Measurements from ENCODE around the gene MOGAT3. TPM values are rescaled to one million over a fixed set of nuclear protein-coding genes. Genes with fewer than 3 reads are reported as not detected.

Gene MOGAT3
- polyA plus RNA-seq, 3 donors from 2014 or later: not detected

DNA sequence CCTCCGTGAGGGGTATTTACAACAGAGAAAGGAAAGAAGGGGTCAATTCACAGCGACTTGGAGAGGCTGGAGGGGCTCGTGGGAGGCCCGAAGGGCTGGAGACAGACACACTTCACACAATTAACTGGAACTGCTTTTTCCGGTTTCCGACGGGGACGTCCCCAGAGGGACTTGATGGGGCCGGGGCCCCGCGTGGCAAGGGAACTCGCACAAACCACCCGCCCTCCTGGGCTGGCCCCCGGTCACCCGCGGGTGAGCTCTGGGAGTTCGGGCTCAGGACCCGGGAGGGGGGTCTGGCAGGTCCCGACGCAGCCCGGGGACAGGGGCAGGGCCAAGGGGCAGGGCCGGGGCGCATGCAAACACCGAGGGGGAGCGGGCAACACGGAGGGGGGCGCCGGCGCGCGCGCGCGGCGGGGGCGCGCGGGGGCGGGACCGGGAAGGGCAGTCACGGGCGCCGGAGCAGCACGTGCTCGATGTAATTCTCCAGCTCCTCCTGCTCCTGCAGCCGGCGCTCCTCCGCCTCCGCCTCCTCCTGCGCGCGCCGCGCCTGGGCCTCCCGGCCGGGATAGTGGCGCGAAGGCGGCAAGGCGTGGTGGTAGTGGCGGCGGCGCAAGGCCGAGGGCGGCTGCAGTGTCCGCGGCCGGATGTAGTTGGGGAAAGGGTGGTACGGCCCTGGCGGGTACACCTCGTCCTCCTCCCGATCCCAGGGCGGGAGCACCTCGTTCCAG lies 38.1 kb downstream of the MOGAT3 start:
- DNase-seq: no peak
- H3K4me3 Mint-ChIP-seq: peak overlapping the region; percentile 67 to 80 (median 76)
- H3K27me3 Mint-ChIP-seq (ENCODE audit: low read depth in 3 of 3): peaks cover 26 to 39% (median 36%) of the 10 kb centered on the region in 3 donors
- peaks cover 15 to 16% of the 10 kb centered on the region in 2 donors for H3K4me1 Mint-ChIP-seq
- H3K36me3 Mint-ChIP-seq: peaks cover 0 to 5% (median 0%) of the 10 kb centered on the region in 3 donors
- peaks cover 0 to 4% (median 0%) of the 10 kb centered on the region in 6 donors for H3K9me3 Mint-ChIP-seq
- H3K27ac Mint-ChIP-seq: no peak overlapping the region

DNA sequence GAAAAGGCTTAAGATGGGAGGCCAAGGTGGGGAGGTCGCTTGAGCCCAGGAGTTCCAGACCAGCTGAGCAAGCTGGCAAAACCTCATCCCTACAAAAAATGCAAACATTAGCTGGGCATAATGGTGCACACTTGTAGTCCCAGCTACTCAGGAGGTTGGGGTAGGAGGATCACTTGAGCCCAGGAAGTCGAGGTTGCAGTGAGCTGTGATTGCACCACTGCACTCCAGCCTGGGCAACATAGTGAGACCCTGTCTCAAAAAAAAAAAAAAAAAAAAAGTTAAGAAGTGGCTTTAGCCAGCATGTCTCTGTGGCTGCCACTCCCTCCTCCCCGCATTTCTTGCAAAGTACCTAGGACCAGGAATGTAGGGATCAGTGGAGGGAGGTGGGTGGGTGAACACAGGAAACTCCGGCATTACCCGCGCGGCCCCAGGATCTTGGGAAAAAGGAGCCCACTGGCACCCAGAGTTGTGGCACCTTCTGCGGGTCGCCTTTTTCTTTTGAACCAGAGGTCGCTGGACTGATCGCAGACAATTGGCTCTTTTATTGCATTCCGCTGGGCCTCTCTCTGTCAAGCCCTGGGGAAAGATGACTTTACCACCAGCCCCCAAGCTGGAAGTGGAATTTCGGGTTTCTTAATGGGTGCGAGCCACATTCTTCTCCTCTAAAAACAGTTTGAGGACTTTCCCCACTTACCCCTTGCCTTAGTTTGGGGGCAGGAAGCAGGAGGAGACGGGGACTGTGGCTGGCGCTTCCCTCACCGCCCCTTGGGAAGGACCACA lies 39.0 kb downstream of the MOGAT3 start:
- H3K27ac Mint-ChIP-seq: no peak overlapping the region
- DNase-seq: no peak
- peaks cover 15 to 16% of the 10 kb centered on the region in 2 donors for H3K4me1 Mint-ChIP-seq
- peaks cover 0 to 2% (median 0%) of the 10 kb centered on the region in 6 donors for H3K9me3 Mint-ChIP-seq
- peaks cover 0 to 5% (median 0%) of the 10 kb centered on the region in 3 donors for H3K36me3 Mint-ChIP-seq
- peaks cover 19 to 32% (median 29%) of the 10 kb centered on the region in 3 donors for H3K27me3 Mint-ChIP-seq (ENCODE audit: low read depth in 3 of 3)
- peak overlapping the region; percentile 67 to 80 (median 76) for H3K4me3 Mint-ChIP-seq

DNA sequence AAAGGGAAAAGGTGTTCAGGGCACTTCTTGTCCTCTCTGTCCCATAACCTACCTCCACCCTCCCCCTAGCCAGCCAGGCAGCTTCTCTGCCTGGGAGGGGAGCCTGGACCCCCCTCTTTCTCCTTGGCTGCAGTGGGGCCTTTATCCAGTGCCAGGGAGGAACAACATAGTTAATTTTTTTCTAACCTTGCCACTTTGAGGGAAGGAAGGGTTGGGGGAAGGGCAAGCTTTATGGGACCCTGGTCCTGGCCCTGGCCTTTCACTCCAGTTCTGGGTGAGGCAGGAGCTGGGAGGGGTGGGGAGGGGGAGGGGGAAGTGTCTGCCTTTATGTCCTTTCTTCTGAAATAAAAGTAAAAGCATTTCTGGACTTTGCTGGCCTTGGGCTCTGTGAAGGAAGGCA lies 39.9 kb downstream of the MOGAT3 start:
- peak overlapping the region in 2 of 5 donors; percentile 21 to 38 for H3K4me3 Mint-ChIP-seq
- peaks cover 15 to 26% (median 23%) of the 10 kb centered on the region in 3 donors for H3K27me3 Mint-ChIP-seq (ENCODE audit: low read depth in 3 of 3)
- peaks cover 13 to 15% of the 10 kb centered on the region in 2 donors for H3K4me1 Mint-ChIP-seq
- peaks cover 0 to 5% (median 0%) of the 10 kb centered on the region in 3 donors for H3K36me3 Mint-ChIP-seq
- peaks cover 0 to 2% (median 0%) of the 10 kb centered on the region in 6 donors for H3K9me3 Mint-ChIP-seq
- DNase-seq: no peak
- H3K27ac Mint-ChIP-seq: no peak overlapping the region

DNA sequence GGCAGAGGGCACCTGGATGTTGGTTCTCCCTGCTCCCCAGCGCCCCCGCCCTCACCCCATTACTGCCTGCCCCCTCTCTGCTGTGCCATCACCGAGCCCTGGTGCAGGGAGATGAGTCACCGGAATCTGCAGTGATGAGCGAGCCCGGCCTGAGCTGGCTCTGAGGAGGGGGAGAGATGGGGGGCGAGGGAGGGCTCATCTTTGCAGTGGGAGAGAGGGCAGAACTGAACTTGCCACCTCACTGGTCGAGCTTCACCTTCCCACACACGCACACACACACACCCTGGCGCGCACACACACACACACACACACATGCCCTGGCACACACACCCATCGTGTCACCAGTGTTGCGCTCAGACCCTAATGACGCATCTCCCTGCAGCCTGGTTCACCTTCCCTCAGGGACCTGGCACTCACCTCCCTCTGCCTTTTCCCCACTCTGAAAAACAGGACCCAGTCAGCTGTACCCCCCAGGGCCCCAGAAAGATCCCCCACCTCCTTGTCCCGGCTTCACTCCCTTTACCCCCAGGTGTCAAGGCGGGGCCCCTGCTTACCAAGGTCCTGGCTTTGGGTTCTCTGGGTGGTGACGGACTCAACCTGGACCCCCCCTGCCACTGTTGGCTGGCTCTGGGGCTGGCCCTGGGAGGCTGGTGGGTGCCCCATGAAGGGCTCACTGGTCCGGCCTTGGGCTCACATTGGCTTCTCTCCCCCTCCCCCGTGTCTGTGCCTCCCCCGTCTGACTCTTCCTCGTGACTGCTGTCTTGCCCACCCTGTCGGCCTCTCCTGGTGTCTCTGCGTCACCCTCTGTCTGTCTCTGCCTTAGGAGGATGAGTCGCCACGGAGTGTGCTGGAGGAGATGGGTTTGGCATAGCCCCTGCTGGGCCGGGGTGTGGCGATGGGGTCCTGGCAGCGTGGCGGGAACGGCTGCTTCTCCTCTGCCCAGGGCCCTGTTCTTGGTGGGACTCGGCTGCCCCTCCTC lies 40.9 kb downstream of the MOGAT3 start:
- Mint-ChIP-seq H3K36me3 (peaks cover 0 to 5% (median 0%) of the 10 kb centered on the region in 3 donors), H3K4me3 (no peak overlapping the region), H3K27ac (no peak overlapping the region), H3K9me3 (peaks cover 0 to 2% (median 0%) of the 10 kb centered on the region in 6 donors), H3K4me1 (peaks cover 13% of the 10 kb centered on the region in 2 donors), H3K27me3 (ENCODE audit: low read depth in 3 of 3) (peaks cover 9 to 17% (median 15%) of the 10 kb centered on the region in 3 donors)
- DNase-seq: no peak

DNA sequence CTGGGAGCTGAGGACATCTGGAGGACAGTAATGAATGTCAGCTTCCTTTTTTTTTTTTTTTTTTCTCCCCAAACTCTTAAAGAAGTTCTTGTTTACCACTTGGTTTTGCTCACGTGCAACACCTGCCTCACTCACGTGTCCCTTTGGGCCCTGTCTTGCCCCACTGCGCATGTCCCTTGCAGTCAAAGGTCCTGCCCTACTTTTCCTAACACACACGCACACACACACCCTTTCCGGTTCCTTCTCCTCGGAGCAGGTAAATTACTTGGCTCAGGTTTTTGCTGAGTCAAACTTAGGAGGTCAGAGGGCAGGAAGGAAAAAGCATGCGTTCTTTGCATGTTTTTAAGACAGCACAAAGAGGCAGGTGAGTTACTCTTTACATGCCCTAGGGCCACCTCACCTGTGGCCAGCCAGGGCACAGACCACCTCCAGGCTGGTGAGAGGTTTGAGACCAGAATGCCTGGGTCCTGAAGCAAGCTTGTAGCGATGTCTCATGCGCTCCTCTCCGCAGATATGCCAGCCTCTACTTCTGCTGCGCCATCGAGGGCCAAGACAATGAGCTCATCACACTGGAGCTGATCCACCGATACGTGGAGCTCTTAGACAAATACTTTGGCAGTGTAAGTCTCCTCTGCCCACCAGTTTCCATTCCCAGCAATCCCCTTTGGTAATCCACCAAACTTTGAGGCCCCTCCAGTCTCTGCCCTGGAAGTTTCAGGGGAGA lies 43.8 kb downstream of the MOGAT3 start:
- peaks cover 7 to 10% (median 8%) of the 10 kb centered on the region in 3 donors for H3K27me3 Mint-ChIP-seq (ENCODE audit: low read depth in 3 of 3)
- DNase-seq: no peak
- peaks cover 0 to 5% (median 0%) of the 10 kb centered on the region in 3 donors for H3K36me3 Mint-ChIP-seq
- H3K4me1 Mint-ChIP-seq: peaks cover 11 to 16% of the 10 kb centered on the region in 2 donors
- no peak overlapping the region for H3K27ac Mint-ChIP-seq
- peak overlapping the region in 2 of 5 donors; percentile 17 to 45 for H3K4me3 Mint-ChIP-seq
- peaks cover 0 to 2% (median 0%) of the 10 kb centered on the region in 6 donors for H3K9me3 Mint-ChIP-seq

DNA sequence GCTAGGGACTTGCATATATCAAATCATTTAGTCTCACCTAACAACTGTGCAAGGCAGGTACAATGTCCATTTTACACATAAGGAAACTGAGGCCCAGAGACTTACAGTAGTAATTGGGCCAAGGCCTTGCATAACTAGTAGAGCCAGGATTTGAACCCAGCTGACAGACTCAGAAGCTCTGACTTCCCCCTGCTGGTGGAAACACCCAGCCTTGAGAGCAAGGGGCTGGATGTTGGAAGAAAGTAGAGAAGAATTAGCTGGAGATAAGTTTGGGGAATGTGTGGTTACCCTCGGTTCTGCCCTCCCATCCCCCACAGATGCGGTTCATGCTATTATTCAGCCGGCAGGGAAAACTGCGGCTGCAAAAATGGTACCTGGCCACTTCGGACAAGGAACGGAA lies 44.6 kb downstream of the MOGAT3 start:
- no peak for DNase-seq
- Mint-ChIP-seq H3K27me3 (ENCODE audit: low read depth in 3 of 3) (peaks cover 5 to 6% (median 6%) of the 10 kb centered on the region in 3 donors), H3K27ac (peak overlapping the region in 1 of 6 donors; percentile 73), H3K36me3 (peaks cover 0 to 5% (median 0%) of the 10 kb centered on the region in 3 donors), H3K4me1 (peaks cover 11 to 16% of the 10 kb centered on the region in 2 donors), H3K9me3 (peaks cover 0 to 2% (median 0%) of the 10 kb centered on the region in 6 donors), H3K4me3 (peak overlapping the region in 2 of 5 donors; percentile 16 to 58)

DNA sequence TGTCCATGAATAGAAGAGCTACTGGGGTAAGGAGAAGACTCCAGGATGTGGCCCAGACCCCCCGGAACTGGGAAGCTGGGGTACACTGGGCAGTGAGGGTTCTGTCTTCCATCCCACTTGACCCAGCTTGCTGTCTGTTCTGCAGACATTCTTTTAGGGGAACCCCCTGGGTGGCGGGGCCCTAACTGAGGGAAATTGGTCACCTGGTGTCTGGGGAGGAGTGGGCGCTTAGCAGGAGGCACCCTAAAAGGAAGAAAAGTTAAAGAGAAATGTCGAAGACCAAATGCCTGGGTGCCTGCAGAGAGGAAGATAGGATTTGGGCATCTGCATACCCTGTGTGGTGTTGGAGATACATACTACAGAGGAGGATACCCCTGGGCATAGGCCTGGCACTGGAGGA lies 45.5 kb downstream of the MOGAT3 start:
- peak overlapping the region; percentile 65 to 76 (median 70) for H3K4me3 Mint-ChIP-seq
- peak overlapping the region in 1 of 6 donors; percentile 41 for H3K27ac Mint-ChIP-seq
- DNase-seq: no peak
- H3K27me3 Mint-ChIP-seq (ENCODE audit: low read depth in 3 of 3): peaks cover 5 to 6% (median 5%) of the 10 kb centered on the region in 3 donors
- H3K36me3 Mint-ChIP-seq: peaks cover 0 to 5% (median 0%) of the 10 kb centered on the region in 3 donors
- H3K4me1 Mint-ChIP-seq: peaks cover 11 to 16% of the 10 kb centered on the region in 2 donors
- H3K9me3 Mint-ChIP-seq: peaks cover 0 to 2% (median 0%) of the 10 kb centered on the region in 6 donors

DNA sequence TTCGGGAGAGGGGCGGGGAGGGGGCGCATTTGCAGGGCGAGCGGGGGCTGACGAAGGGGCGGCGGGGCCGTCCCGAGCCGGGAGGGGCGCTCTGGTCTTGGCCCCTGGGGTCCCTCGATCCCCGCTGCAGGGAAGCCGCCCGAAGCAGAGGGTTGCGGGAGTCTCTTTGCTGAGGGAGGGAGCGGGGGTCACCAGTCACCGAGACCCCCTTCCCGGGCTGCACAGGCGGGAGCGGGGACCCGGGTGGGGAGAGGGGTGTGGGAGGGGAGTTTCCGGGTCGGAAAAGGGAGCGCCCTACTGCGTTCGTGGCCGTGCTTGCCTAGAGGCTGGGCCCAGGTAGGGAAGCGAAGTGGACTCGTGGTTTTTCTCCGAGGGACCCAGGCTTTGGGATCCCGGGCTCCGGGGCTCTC lies 46.1 kb downstream of the MOGAT3 start:
- Mint-ChIP-seq H3K9me3 (peaks cover 0 to 2% (median 0%) of the 10 kb centered on the region in 6 donors), H3K27me3 (ENCODE audit: low read depth in 3 of 3) (peaks cover 4 to 6% (median 5%) of the 10 kb centered on the region in 3 donors), H3K27ac (no peak overlapping the region), H3K4me3 (peak overlapping the region; percentile 65 to 76 (median 70)), H3K36me3 (peaks cover 0 to 5% (median 0%) of the 10 kb centered on the region in 3 donors), H3K4me1 (peaks cover 11 to 16% of the 10 kb centered on the region in 2 donors)
- no peak for DNase-seq

DNA sequence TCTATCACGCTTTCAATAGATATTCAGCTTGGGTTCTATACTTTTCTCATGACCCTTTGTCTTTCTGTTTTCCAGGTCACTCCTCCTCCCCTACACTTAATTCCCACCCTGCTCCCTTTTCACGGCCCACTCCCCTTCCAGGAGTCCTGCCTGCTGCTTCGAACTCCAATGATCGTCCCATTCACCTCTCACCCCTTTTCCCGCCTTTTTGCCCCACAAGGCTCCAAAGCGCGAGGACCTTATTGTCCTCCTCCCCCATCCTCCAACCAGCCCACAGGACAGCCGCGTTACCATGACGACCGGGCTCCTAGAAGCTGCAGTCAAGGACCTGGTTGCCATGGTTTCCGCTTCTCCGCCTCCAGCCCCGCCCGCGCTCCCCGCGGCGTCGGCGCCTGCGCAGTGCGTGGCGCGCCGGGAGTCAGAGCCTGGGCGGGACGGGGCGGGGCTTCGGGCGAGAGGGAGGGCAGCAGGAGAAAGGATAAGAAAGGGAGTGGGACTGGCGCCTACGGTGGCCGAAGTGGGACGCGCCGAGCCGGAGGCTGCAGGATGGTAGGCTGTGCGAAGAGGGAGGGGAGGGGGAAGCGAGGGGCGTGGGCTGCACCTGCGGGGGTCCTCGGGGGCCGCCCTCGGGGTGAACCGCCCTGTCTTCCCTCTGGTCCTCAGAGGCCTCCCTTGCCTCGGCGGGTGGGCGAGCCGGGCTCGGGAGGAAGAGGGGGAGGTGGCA lies 46.7 kb downstream of the MOGAT3 start, which contains the start of gene AP1S1:
TSS of gene AP1S1 (plus strand) at position 508 of the 724 bp plus-strand sequence. CDS start at position 547, 39 bp downstream.
- Mint-ChIP-seq H3K4me3 (peak within 1 kb of the TSS; percentile 73 to 87 (median 82)), H3K4me1 (peaks cover 11 to 16% of the 10 kb centered on the region in 2 donors), H3K27me3 (ENCODE audit: low read depth in 3 of 3) (peaks cover 6 to 7% (median 7%) of the 10 kb centered on the region in 3 donors), H3K36me3 (peaks cover 0 to 5% (median 0%) of the 10 kb centered on the region in 3 donors), H3K27ac (peak within 1 kb of the TSS in 5 of 6 donors; percentile 23 to 76 (median 65)), H3K9me3 (peaks cover 0 to 2% (median 0%) of the 10 kb centered on the region in 6 donors)
- DNase-seq: peak; percentile 76 to 82 (median 80)

DNA sequence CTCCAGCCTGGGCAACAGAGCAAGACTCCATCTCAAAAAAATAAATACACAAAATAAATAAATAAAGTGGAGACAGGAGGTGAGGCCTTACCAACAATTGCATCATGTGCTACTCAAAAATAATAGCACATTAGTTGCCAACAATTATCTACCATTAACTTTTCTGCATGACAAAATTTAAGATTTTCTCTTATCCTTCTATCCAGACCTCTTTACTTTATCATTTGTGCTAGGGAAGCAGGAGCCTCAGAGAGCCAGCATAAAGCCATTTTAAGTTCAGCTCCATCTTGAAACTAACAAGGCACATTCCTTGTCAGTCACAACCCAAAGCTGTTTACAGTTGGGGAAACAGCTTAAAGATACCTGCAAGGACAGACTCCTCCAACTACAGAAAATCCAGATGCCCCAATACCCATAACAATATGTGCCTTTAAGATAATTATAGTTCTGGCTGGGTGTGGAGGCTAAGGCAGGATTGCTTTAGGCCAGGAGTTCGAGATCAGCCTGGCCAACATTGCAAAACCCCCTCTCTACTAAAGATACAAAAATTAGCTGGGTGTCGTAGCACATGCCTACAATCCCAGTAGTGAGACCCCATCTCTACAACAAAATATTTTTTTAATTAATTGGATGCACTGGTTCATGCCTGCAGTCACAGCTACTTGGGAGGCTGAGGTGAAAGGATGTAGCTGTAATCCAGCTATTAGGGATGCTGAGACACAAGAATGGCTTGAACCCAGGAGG lies 48.8 kb downstream of the MOGAT3 start:
- Mint-ChIP-seq H3K27me3 (ENCODE audit: low read depth in 3 of 3) (peaks cover 9 to 13% (median 12%) of the 10 kb centered on the region in 3 donors), H3K36me3 (peaks cover 0 to 4% (median 0%) of the 10 kb centered on the region in 3 donors), H3K4me1 (peaks cover 13 to 24% of the 10 kb centered on the region in 2 donors), H3K9me3 (peaks cover 0 to 2% (median 0%) of the 10 kb centered on the region in 6 donors), H3K4me3 (peak overlapping the region in 1 of 5 donors; percentile 27), H3K27ac (no peak overlapping the region)
- DNase-seq: no peak
